ENCODE measurements around the gene CR1L.

CR1L gene

GRCh38 chr1:207742850-207743555 is 98.1 kb downstream of the CR1L start:
- no peak for TF ChIP-seq SIN3A (IDR thresholded peaks at IDR 0.05; ENCODE audit: borderline replicate concordance, insufficient read depth, low read length)
- TF ChIP-seq POLR2AphosphoS5 (IDR thresholded peaks at IDR 0.05; ENCODE audit: low read depth, low read length) = no peak
- TF ChIP-seq FOXP2 (optimal IDR thresholded peaks at IDR 0.05; ENCODE audit: borderline replicate concordance, extremely low read depth, extremely low read length, insufficient read depth) = no peak
- TF ChIP-seq REST (IDR thresholded peaks at IDR 0.05; ENCODE audit: insufficient read depth in 1 of 2, low read depth in 2 of 2, low read length in 2 of 2) = no peak
- no peak for TF ChIP-seq TAF1 (IDR thresholded peaks at IDR 0.05; ENCODE audit: borderline replicate concordance, insufficient read depth, low read length)

GRCh38 chr1:207744000-207744534 is 99.1 kb downstream of the CR1L start:
- TF ChIP-seq TAF1 (IDR thresholded peaks at IDR 0.05; ENCODE audit: borderline replicate concordance, insufficient read depth, low read length) (no peak), POLR2AphosphoS5 (IDR thresholded peaks at IDR 0.05; ENCODE audit: low read depth, low read length) (no peak), SIN3A (IDR thresholded peaks at IDR 0.05; ENCODE audit: borderline replicate concordance, insufficient read depth, low read length) (no peak), FOXP2 (optimal IDR thresholded peaks at IDR 0.05; ENCODE audit: borderline replicate concordance, extremely low read depth, extremely low read length, insufficient read depth) (no peak), REST (IDR thresholded peaks at IDR 0.05; ENCODE audit: insufficient read depth in 1 of 2, low read depth in 2 of 2, low read length in 2 of 2) (no peak)

- TF ChIP-seq FOXP2 (optimal IDR thresholded peaks at IDR 0.05; ENCODE audit: borderline replicate concordance, extremely low read depth, extremely low read length, insufficient read depth) (no peak), REST (IDR thresholded peaks at IDR 0.05; ENCODE audit: insufficient read depth in 1 of 2, low read depth in 2 of 2, low read length in 2 of 2) (no peak), POLR2AphosphoS5 (IDR thresholded peaks at IDR 0.05; ENCODE audit: low read depth, low read length) (no peak), SIN3A (IDR thresholded peaks at IDR 0.05; ENCODE audit: borderline replicate concordance, insufficient read depth, low read length) (no peak), TAF1 (IDR thresholded peaks at IDR 0.05; ENCODE audit: borderline replicate concordance, insufficient read depth, low read length) (no peak)
Measured at GRCh38 chr1:207745285-207745684, 100.4 kb downstream of the CR1L start.

GRCh38 chr1:207745839-207746767 is 101.2 kb downstream of the CR1L start:
- TF ChIP-seq SIN3A (IDR thresholded peaks at IDR 0.05; ENCODE audit: borderline replicate concordance, insufficient read depth, low read length) (no peak), POLR2AphosphoS5 (IDR thresholded peaks at IDR 0.05; ENCODE audit: low read depth, low read length) (no peak), FOXP2 (optimal IDR thresholded peaks at IDR 0.05; ENCODE audit: borderline replicate concordance, extremely low read depth, extremely low read length, insufficient read depth) (no peak), TAF1 (IDR thresholded peaks at IDR 0.05; ENCODE audit: borderline replicate concordance, insufficient read depth, low read length) (no peak), REST (IDR thresholded peaks at IDR 0.05; ENCODE audit: insufficient read depth in 1 of 2, low read depth in 2 of 2, low read length in 2 of 2) (no peak)
